HG03520 (cell line): Measurements from ENCODE around the gene NPAS3.

ENCODE experiments used
- ATAC-seq: cut with Tn5 transposase; IDR thresholded peaks from one replicate; pipeline ENCODE4 v1.9.1; 2021; ENCODE audit warnings: mild to moderate bottlenecking, moderate library complexity; ENCODE audit not compliant: unreplicated experiment

The NPAS3 gene

GRCh38 chr14:33464254-33464962, 525.7 kb downstream of the NPAS3 start:
- ATAC-seq = no peak

GRCh38 chr14:33465846-33466700, 527.4 kb downstream of the NPAS3 start:
- no peak for ATAC-seq

GRCh38 chr14:33467971-33468370, 529.3 kb downstream of the NPAS3 start:
- no peak for ATAC-seq

- no peak for ATAC-seq
Measured at GRCh38 chr14:33469898-33470297, 531.2 kb downstream of the NPAS3 start.

- ATAC-seq = no peak
Measured at GRCh38 chr14:33471776-33472175, 533.1 kb downstream of the NPAS3 start.

- ATAC-seq = no peak
Measured at GRCh38 chr14:33475623-33476022, 536.9 kb downstream of the NPAS3 start.

GRCh38 chr14:33477797-33478196, 539.1 kb downstream of the NPAS3 start:
- ATAC-seq = no peak

GRCh38 chr14:33480071-33480886, 541.6 kb downstream of the NPAS3 start:
- no peak for ATAC-seq

- ATAC-seq = no peak
Measured at GRCh38 chr14:33480887-33481184, 542.2 kb downstream of the NPAS3 start.

- no peak for ATAC-seq
Measured at GRCh38 chr14:33483110-33483509, 544.4 kb downstream of the NPAS3 start.

- ATAC-seq = no peak
Measured at GRCh38 chr14:33483541-33483940, 544.9 kb downstream of the NPAS3 start.

- no peak for ATAC-seq
Measured at GRCh38 chr14:33484264-33484663, 545.6 kb downstream of the NPAS3 start.

- no peak for ATAC-seq
Measured at GRCh38 chr14:33486332-33486890, 547.7 kb downstream of the NPAS3 start.

GRCh38 chr14:33488582-33488981, 549.9 kb downstream of the NPAS3 start:
- ATAC-seq = no peak

- no peak for ATAC-seq
Measured at GRCh38 chr14:33490555-33490954, 551.9 kb downstream of the NPAS3 start.

GRCh38 chr14:33491112-33491511, 552.4 kb downstream of the NPAS3 start:
- ATAC-seq = no peak

- no peak for ATAC-seq
Measured at GRCh38 chr14:33492491-33492890, 553.8 kb downstream of the NPAS3 start.

- no peak for ATAC-seq
Measured at GRCh38 chr14:33493266-33493665, 554.6 kb downstream of the NPAS3 start.

GRCh38 chr14:33493990-33494389, 555.3 kb downstream of the NPAS3 start:
- no peak for ATAC-seq

- ATAC-seq = no peak
Measured at GRCh38 chr14:33499687-33500086, 561.0 kb downstream of the NPAS3 start.
